Measurements from ENCODE around the gene UVRAG. TPM values are rescaled to one million over a fixed set of nuclear protein-coding genes. Genes with fewer than 3 reads are reported as not detected.
A peak's percentile ranks its signal among the peaks of the same experiment; 100 is the strongest.

The UVRAG gene
- total and polyA plus RNA-seq, 2 donors, result 20.0 to 21.8 TPM

- Histone ChIP-seq H3K4me1 (ENCODE audit: control insufficient read depth in 2 of 2, insufficient read depth in 2 of 2, low read length in 2 of 2) (no peaks in the 10 kb centered on the region), H3K4me3 (ENCODE audit: low read length in 2 of 2) (no peak overlapping the region), H3K27me3 (ENCODE audit: control insufficient read depth in 2 of 2, insufficient read depth in 1 of 2, low read length in 1 of 2) (no peaks in the 10 kb centered on the region), H3K9me3 (ENCODE audit: control insufficient read depth in 2 of 2, insufficient read depth in 1 of 2, low read length in 1 of 2) (no peaks in the 10 kb centered on the region), H3K27ac (ENCODE audit: low read depth in 1 of 2, low read length in 1 of 2) (no peak overlapping the region), H3K36me3 (ENCODE audit: control insufficient read depth in 2 of 2, insufficient read depth in 2 of 2, low read length in 1 of 2) (peaks cover 0 to 4% of the 10 kb centered on the region in 2 donors)
- no peak for DNase-seq (ENCODE audit: low read depth in 6 of 9, low spot score in 9 of 9)
- 96% methylated on average over 3 of the region's 3 CpGs for WGBS
Observed at GRCh38 chr11:75907906-75908527, 93.0 kb downstream of the UVRAG start.

GRCh38 chr11:75910426-75911145 lies 95.6 kb downstream of the UVRAG start:
- H3K27me3 ChIP-seq (ENCODE audit: control insufficient read depth in 2 of 2, insufficient read depth in 1 of 2, low read length in 1 of 2), result no peaks in the 10 kb centered on the region
- peaks cover 0 to 4% of the 10 kb centered on the region in 2 donors for H3K36me3 ChIP-seq (ENCODE audit: control insufficient read depth in 2 of 2, insufficient read depth in 2 of 2, low read length in 1 of 2)
- DNase-seq (ENCODE audit: low read depth in 6 of 9, low spot score in 9 of 9), result no peak
- no peaks in the 10 kb centered on the region for H3K9me3 ChIP-seq (ENCODE audit: control insufficient read depth in 2 of 2, insufficient read depth in 1 of 2, low read length in 1 of 2)
- no peaks in the 10 kb centered on the region for H3K4me1 ChIP-seq (ENCODE audit: control insufficient read depth in 2 of 2, insufficient read depth in 2 of 2, low read length in 2 of 2)
- WGBS, result 96% methylated on average over 3 of the region's 3 CpGs
- H3K4me3 ChIP-seq (ENCODE audit: low read length in 2 of 2), result no peak overlapping the region
- no peak overlapping the region for H3K27ac ChIP-seq (ENCODE audit: low read depth in 1 of 2, low read length in 1 of 2)

- no peak overlapping the region for H3K4me3 ChIP-seq (ENCODE audit: low read length in 2 of 2)
- H3K27ac ChIP-seq (ENCODE audit: low read depth in 1 of 2, low read length in 1 of 2), result no peak overlapping the region
- no peaks in the 10 kb centered on the region for H3K27me3 ChIP-seq (ENCODE audit: control insufficient read depth in 2 of 2, insufficient read depth in 1 of 2, low read length in 1 of 2)
- H3K36me3 ChIP-seq (ENCODE audit: control insufficient read depth in 2 of 2, insufficient read depth in 2 of 2, low read length in 1 of 2), result peaks cover 0 to 4% of the 10 kb centered on the region in 2 donors
- no peaks in the 10 kb centered on the region for H3K4me1 ChIP-seq (ENCODE audit: control insufficient read depth in 2 of 2, insufficient read depth in 2 of 2, low read length in 2 of 2)
- no peak for DNase-seq (ENCODE audit: low read depth in 6 of 9, low spot score in 9 of 9)
- WGBS, result 98% methylated on average over 11 of the region's 11 CpGs
- no peaks in the 10 kb centered on the region for H3K9me3 ChIP-seq (ENCODE audit: control insufficient read depth in 2 of 2, insufficient read depth in 1 of 2, low read length in 1 of 2)
Observed at GRCh38 chr11:75911459-75911858, 96.4 kb downstream of the UVRAG start.

- Histone ChIP-seq H3K27ac (ENCODE audit: low read depth in 1 of 2, low read length in 1 of 2) (no peak overlapping the region), H3K4me1 (ENCODE audit: control insufficient read depth in 2 of 2, insufficient read depth in 2 of 2, low read length in 2 of 2) (no peaks in the 10 kb centered on the region), H3K9me3 (ENCODE audit: control insufficient read depth in 2 of 2, insufficient read depth in 1 of 2, low read length in 1 of 2) (no peaks in the 10 kb centered on the region), H3K36me3 (ENCODE audit: control insufficient read depth in 2 of 2, insufficient read depth in 2 of 2, low read length in 1 of 2) (peaks cover 0 to 4% of the 10 kb centered on the region in 2 donors), H3K27me3 (ENCODE audit: control insufficient read depth in 2 of 2, insufficient read depth in 1 of 2, low read length in 1 of 2) (no peaks in the 10 kb centered on the region), H3K4me3 (ENCODE audit: low read length in 2 of 2) (no peak overlapping the region)
- 95% methylated on average over 2 of the region's 2 CpGs for WGBS
- no peak for DNase-seq (ENCODE audit: low read depth in 6 of 9, low spot score in 9 of 9)
Observed at GRCh38 chr11:75913984-75914383, 99.0 kb downstream of the UVRAG start.

GRCh38 chr11:75916882-75917281 lies 101.9 kb downstream of the UVRAG start:
- Histone ChIP-seq H3K27ac (ENCODE audit: low read depth in 1 of 2, low read length in 1 of 2) (no peak overlapping the region), H3K36me3 (ENCODE audit: control insufficient read depth in 2 of 2, insufficient read depth in 2 of 2, low read length in 1 of 2) (peaks cover 0 to 4% of the 10 kb centered on the region in 2 donors), H3K27me3 (ENCODE audit: control insufficient read depth in 2 of 2, insufficient read depth in 1 of 2, low read length in 1 of 2) (no peaks in the 10 kb centered on the region), H3K9me3 (ENCODE audit: control insufficient read depth in 2 of 2, insufficient read depth in 1 of 2, low read length in 1 of 2) (no peaks in the 10 kb centered on the region), H3K4me3 (ENCODE audit: low read length in 2 of 2) (no peak overlapping the region), H3K4me1 (ENCODE audit: control insufficient read depth in 2 of 2, insufficient read depth in 2 of 2, low read length in 2 of 2) (no peaks in the 10 kb centered on the region)
- DNase-seq (ENCODE audit: low read depth in 6 of 9, low spot score in 9 of 9), result no peak
- 97% methylated on average over 1 of the region's 1 CpG for WGBS

GRCh38 chr11:75918331-75918730 lies 103.3 kb downstream of the UVRAG start:
- H3K4me3 ChIP-seq (ENCODE audit: low read length in 2 of 2), result no peak overlapping the region
- no peak for DNase-seq (ENCODE audit: low read depth in 6 of 9, low spot score in 9 of 9)
- no peaks in the 10 kb centered on the region for H3K27me3 ChIP-seq (ENCODE audit: control insufficient read depth in 2 of 2, insufficient read depth in 1 of 2, low read length in 1 of 2)
- no peaks in the 10 kb centered on the region for H3K9me3 ChIP-seq (ENCODE audit: control insufficient read depth in 2 of 2, insufficient read depth in 1 of 2, low read length in 1 of 2)
- no peak overlapping the region for H3K27ac ChIP-seq (ENCODE audit: low read depth in 1 of 2, low read length in 1 of 2)
- 98% methylated on average over 7 of the region's 7 CpGs for WGBS
- no peaks in the 10 kb centered on the region for H3K4me1 ChIP-seq (ENCODE audit: control insufficient read depth in 2 of 2, insufficient read depth in 2 of 2, low read length in 2 of 2)
- H3K36me3 ChIP-seq (ENCODE audit: control insufficient read depth in 2 of 2, insufficient read depth in 2 of 2, low read length in 1 of 2), result no peaks in the 10 kb centered on the region

GRCh38 chr11:75919525-75919924 lies 104.5 kb downstream of the UVRAG start:
- Histone ChIP-seq H3K36me3 (ENCODE audit: control insufficient read depth in 2 of 2, insufficient read depth in 2 of 2, low read length in 1 of 2) (no peaks in the 10 kb centered on the region), H3K27ac (ENCODE audit: low read depth in 1 of 2, low read length in 1 of 2) (peak overlapping the region in 1 of 2 donors; percentile 42), H3K27me3 (ENCODE audit: control insufficient read depth in 2 of 2, insufficient read depth in 1 of 2, low read length in 1 of 2) (no peaks in the 10 kb centered on the region), H3K4me1 (ENCODE audit: control insufficient read depth in 2 of 2, insufficient read depth in 2 of 2, low read length in 2 of 2) (no peaks in the 10 kb centered on the region), H3K9me3 (ENCODE audit: control insufficient read depth in 2 of 2, insufficient read depth in 1 of 2, low read length in 1 of 2) (no peaks in the 10 kb centered on the region), H3K4me3 (ENCODE audit: low read length in 2 of 2) (no peak overlapping the region)
- 91% methylated on average over 2 of the region's 2 CpGs for WGBS
- DNase-seq (ENCODE audit: low read depth in 6 of 9, low spot score in 9 of 9), result no peak

GRCh38 chr11:75920848-75921247 lies 105.8 kb downstream of the UVRAG start:
- no peak for DNase-seq (ENCODE audit: low read depth in 6 of 9, low spot score in 9 of 9)
- Histone ChIP-seq H3K36me3 (ENCODE audit: control insufficient read depth in 2 of 2, insufficient read depth in 2 of 2, low read length in 1 of 2) (no peaks in the 10 kb centered on the region), H3K9me3 (ENCODE audit: control insufficient read depth in 2 of 2, insufficient read depth in 1 of 2, low read length in 1 of 2) (no peaks in the 10 kb centered on the region), H3K27me3 (ENCODE audit: control insufficient read depth in 2 of 2, insufficient read depth in 1 of 2, low read length in 1 of 2) (no peaks in the 10 kb centered on the region), H3K4me1 (ENCODE audit: control insufficient read depth in 2 of 2, insufficient read depth in 2 of 2, low read length in 2 of 2) (no peaks in the 10 kb centered on the region), H3K27ac (ENCODE audit: low read depth in 1 of 2, low read length in 1 of 2) (no peak overlapping the region), H3K4me3 (ENCODE audit: low read length in 2 of 2) (no peak overlapping the region)
- WGBS, result 99% methylated on average over 1 of the region's 1 CpG

GRCh38 chr11:75921808-75922207 lies 106.8 kb downstream of the UVRAG start:
- no peak for DNase-seq (ENCODE audit: low read depth in 6 of 9, low spot score in 9 of 9)
- 86% methylated on average over 3 of the region's 3 CpGs for WGBS
- Histone ChIP-seq H3K4me1 (ENCODE audit: control insufficient read depth in 2 of 2, insufficient read depth in 2 of 2, low read length in 2 of 2) (no peaks in the 10 kb centered on the region), H3K9me3 (ENCODE audit: control insufficient read depth in 2 of 2, insufficient read depth in 1 of 2, low read length in 1 of 2) (no peaks in the 10 kb centered on the region), H3K27me3 (ENCODE audit: control insufficient read depth in 2 of 2, insufficient read depth in 1 of 2, low read length in 1 of 2) (no peaks in the 10 kb centered on the region), H3K4me3 (ENCODE audit: low read length in 2 of 2) (no peak overlapping the region), H3K36me3 (ENCODE audit: control insufficient read depth in 2 of 2, insufficient read depth in 2 of 2, low read length in 1 of 2) (no peaks in the 10 kb centered on the region), H3K27ac (ENCODE audit: low read depth in 1 of 2, low read length in 1 of 2) (no peak overlapping the region)

All from thymus (tissue), 11 donors.